SU-DHL-6 (cell line): ENCODE data around the gene CCDC157.

Experiments
- CTCF ChIP-seq: fragments of 200-600 bp; sonication (generic); IDR thresholded peaks from one replicate; pipeline ENCODE4 v1.5.1; 2017; ENCODE audit warnings: antibody characterized with exemption, mild to moderate bottlenecking, low read length, moderate library complexity; ENCODE audit not compliant: insufficient read depth, poor library complexity, severe bottlenecking
- EZH2phosphoT487 ChIP-seq: fragments of 200-600 bp; sonication (generic), shearing (Covaris generic); conservative IDR thresholded peaks from 2 replicates; pipeline ENCODE4 v1.6.1; 2018; ENCODE audit warnings: mild to moderate bottlenecking, antibody characterized with exemption, low read length, moderate library complexity, mixed read lengths

DNA sequence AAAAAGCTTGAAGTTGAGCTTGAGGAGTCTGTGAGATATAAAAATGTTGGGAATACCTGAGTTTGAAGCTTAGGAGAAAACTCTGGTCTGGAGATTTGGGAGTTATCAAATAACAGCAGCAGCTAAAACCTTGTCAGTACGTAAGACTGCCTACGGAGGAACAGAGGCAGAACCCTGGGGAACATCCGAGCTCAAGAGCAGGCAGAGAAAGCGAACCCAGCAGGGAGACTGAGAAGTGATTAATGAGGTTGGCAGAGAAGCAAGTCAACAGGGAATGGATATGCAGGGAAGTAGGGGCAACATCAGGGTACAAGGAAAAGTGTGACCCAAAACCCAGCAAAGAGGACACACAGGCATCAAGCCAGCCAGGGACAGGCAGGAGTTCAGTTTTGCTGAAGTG lies 56.2 kb downstream of the CCDC157 start:
- TF ChIP-seq CTCF (no peak), EZH2phosphoT487 (no peak)
